Stimulated activated CD4-positive, alpha-beta T cell treated with anti-CD3 and anti-CD28 coated beads, Interleukin-4, amount 100 ng/mL, for 24 hours (primary cell): ENCODE data around the gene RAB3GAP1.
A peak's percentile ranks its signal among the peaks of the same experiment; 100 is the strongest.
"Not testable (repeated sequence)": the region's sequence is repeated elsewhere in the genome, so short reads cannot be mapped to it uniquely, and the experiment has no call there.

Source experiments
- DNase-seq: peaks from one replicate; pipeline ENCODE4 v3.0.0-alpha.2; 2020

RAB3GAP1 gene

GRCh38 chr2:135052042-135052876 is at the start of gene RAB3GAP1:
Gene RAB3GAP1 (plus strand): TSS chr2:135052292. CDS start chr2:135052308, 16 bp downstream.
- DNase-seq = peak; percentile 91

GRCh38 chr2:135002836-135003235 is 49.3 kb upstream of the RAB3GAP1 start:
- no peak for DNase-seq

- peak; percentile 77 for DNase-seq
Observed at GRCh38 chr2:135004005-135004746, 47.9 kb upstream of the RAB3GAP1 start.

GRCh38 chr2:135005753-135006152 is 46.3 kb upstream of the RAB3GAP1 start:
- no peak for DNase-seq

- no peak for DNase-seq
Observed at GRCh38 chr2:135009339-135009738, 42.8 kb upstream of the RAB3GAP1 start.

GRCh38 chr2:135010200-135010942 is 41.7 kb upstream of the RAB3GAP1 start:
- no peak for DNase-seq

- no peak for DNase-seq
Observed at GRCh38 chr2:135011633-135012032, 40.5 kb upstream of the RAB3GAP1 start.

GRCh38 chr2:135021618-135022017 is 30.5 kb upstream of the RAB3GAP1 start:
- no peak for DNase-seq

- no peak for DNase-seq
Observed at GRCh38 chr2:135022952-135023880, 28.9 kb upstream of the RAB3GAP1 start.

- DNase-seq = no peak
Observed at GRCh38 chr2:135023886-135024485, 28.1 kb upstream of the RAB3GAP1 start.

- DNase-seq = no peak
Observed at GRCh38 chr2:135029481-135030134, 22.5 kb upstream of the RAB3GAP1 start.

GRCh38 chr2:135030826-135031225 is 21.3 kb upstream of the RAB3GAP1 start:
- DNase-seq = no peak

- DNase-seq = not testable (repeated sequence)
Observed at GRCh38 chr2:135033216-135033615, 18.9 kb upstream of the RAB3GAP1 start.

- DNase-seq = no peak
Observed at GRCh38 chr2:135037831-135038230, 14.3 kb upstream of the RAB3GAP1 start.

- DNase-seq = peak; percentile 23
Observed at GRCh38 chr2:135043345-135043744, 8.7 kb upstream of the RAB3GAP1 start.

GRCh38 chr2:135047300-135047699 is 4.8 kb upstream of the RAB3GAP1 start, which contains the start of gene MAP3K19:
Gene MAP3K19 (minus strand): TSS chr2:135047447. CDS start chr2:135024647, 22,800 bp downstream.
- DNase-seq = no peak

GRCh38 chr2:135048122-135048521 is 4.0 kb upstream of the RAB3GAP1 start:
- DNase-seq = no peak

- DNase-seq = no peak
Observed at GRCh38 chr2:135050132-135050531, 2.0 kb upstream of the RAB3GAP1 start.

GRCh38 chr2:135050684-135051083 is 1.4 kb upstream of the RAB3GAP1 start:
- DNase-seq = no peak

- peak; percentile 43 for DNase-seq
Observed at GRCh38 chr2:135052997-135053474, 944 bp downstream of the RAB3GAP1 start.
